T-helper 2 cell treated with Interferon-gamma antibody and Interleukin-4, amounts not matched to agents 5 μg/mL and 100 μg/mL, for 36 hours (primary cell): ENCODE data around the gene IRF8.
A peak's percentile ranks its signal among the peaks of the same experiment; 100 is the strongest.
"Not testable (repeated sequence)": the region's sequence is repeated elsewhere in the genome, so short reads cannot be mapped to it uniquely, and the experiment has no call there.

ENCODE experiments used
- DNase-seq: peaks from one replicate; pipeline ENCODE4 v3.0.0; 2021; ENCODE audit warnings: low spot score
- H3K27ac Mint-ChIP-seq: one replicate; pipeline ENCODE4 v1.8.0; 2021; ENCODE audit warnings: mild to moderate bottlenecking, mixed read lengths
- H3K27me3 Mint-ChIP-seq: one replicate; pipeline ENCODE4 v1.8.0; 2021; ENCODE audit warnings: low read depth, mixed read lengths
- H3K36me3 Mint-ChIP-seq: one replicate; pipeline ENCODE4 v1.8.0; 2021; ENCODE audit warnings: low read depth, mixed read lengths
- H3K4me1 Mint-ChIP-seq: one replicate; pipeline ENCODE4 v1.8.0; 2021; ENCODE audit warnings: low read depth, mixed read lengths
- H3K4me3 Mint-ChIP-seq: one replicate; pipeline ENCODE4 v1.8.0; 2022; ENCODE audit warnings: mild to moderate bottlenecking, moderate library complexity, mixed read lengths
- H3K9me3 Mint-ChIP-seq: one replicate; pipeline ENCODE4 v1.8.0; 2021; ENCODE audit warnings: mixed read lengths

Gene IRF8

DNA sequence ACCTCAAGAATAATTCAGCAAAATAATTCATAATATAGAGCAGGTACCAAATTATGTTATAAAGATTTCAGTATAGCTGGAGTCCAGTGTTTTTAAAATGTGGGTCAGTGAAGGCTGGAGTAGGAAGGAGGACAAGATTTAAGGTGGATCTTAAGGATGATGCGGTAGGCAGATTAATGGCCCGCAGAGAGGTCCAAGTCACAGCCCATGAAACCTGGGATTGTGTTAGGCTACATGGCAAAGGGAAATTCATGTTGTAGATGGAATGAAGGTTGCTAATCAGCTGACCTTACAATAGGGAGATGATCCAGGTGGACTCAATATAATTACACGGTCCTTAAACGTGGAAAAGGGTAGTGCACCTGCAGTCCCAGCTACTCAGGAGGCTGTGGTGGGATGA, 6.2 kb upstream of the IRF8 start:
- H3K4me1 Mint-ChIP-seq, result peaks cover 14% of the 10 kb centered on the region
- H3K9me3 Mint-ChIP-seq, result no peaks in the 10 kb centered on the region
- DNase-seq, result no peak
- no peak overlapping the region for H3K4me3 Mint-ChIP-seq
- no peaks in the 10 kb centered on the region for H3K36me3 Mint-ChIP-seq
- no peak overlapping the region for H3K27ac Mint-ChIP-seq
- H3K27me3 Mint-ChIP-seq, result peaks cover 36% of the 10 kb centered on the region

DNA sequence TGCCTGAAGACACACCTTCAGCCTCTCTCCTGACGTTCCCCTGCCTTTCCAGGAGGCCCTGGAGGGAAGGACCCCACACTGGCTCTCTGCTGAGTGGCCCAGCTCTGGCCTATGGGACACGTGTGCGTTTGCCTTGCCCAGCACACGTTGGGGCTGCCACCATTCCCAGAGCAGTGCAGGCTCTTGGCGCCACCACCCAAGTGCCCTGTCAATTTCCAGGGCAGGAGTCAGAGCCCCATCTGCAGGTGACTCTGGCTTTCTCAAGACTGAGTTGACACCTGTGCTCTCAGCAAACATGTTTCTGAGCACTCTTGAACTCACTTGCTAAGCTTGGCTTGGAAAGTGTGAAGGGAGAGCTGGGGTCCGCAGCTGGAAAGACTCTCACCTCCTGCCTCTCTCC, 4.7 kb upstream of the IRF8 start:
- H3K4me1 Mint-ChIP-seq, result peaks cover 10% of the 10 kb centered on the region
- H3K36me3 Mint-ChIP-seq, result no peaks in the 10 kb centered on the region
- H3K4me3 Mint-ChIP-seq, result no peak overlapping the region
- peaks cover 41% of the 10 kb centered on the region for H3K27me3 Mint-ChIP-seq
- H3K27ac Mint-ChIP-seq, result no peak overlapping the region
- no peak for DNase-seq
- no peaks in the 10 kb centered on the region for H3K9me3 Mint-ChIP-seq

DNA sequence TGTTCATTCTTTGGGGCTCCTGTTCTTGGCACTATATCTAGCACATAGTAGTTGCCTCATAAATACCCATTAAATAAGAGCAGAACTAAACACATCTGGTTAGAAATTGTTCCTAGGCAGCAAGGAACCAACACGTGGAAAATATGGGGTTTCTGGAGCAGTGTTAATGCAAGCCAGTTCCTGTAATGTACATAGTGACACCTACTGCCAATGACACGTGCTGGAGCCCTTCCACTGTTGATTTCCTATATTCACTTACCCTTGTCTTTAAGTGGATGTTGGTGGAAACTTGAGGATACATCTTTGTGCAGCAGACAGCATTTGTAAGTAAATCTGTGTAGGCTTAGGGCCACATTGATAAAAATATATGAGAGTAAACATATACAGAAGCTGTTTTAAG, 1.6 kb upstream of the IRF8 start:
- H3K27ac Mint-ChIP-seq, result no peak overlapping the region
- H3K9me3 Mint-ChIP-seq, result no peaks in the 10 kb centered on the region
- no peaks in the 10 kb centered on the region for H3K36me3 Mint-ChIP-seq
- no peak overlapping the region for H3K4me3 Mint-ChIP-seq
- H3K4me1 Mint-ChIP-seq, result peaks cover 29% of the 10 kb centered on the region
- H3K27me3 Mint-ChIP-seq, result peaks cover 46% of the 10 kb centered on the region
- no peak for DNase-seq

DNA sequence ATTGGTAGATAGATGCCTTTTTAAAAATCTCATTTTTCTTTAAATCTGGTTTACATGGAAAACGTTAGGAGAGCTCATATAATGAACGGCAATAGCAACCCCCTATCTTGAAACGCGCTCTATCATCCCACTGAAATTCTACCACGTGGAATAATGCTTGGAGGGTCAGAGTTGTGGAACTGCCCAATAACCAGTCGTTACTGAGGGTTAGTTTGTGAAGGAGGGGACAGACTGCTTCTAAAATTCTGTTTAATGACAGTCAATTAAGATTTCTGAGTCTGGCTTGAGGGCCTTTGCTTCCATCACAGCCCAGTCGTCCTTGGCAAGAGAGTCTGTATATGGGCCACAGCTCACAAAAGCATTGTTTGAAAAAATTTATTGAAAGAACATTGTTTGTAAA, 482 bp downstream of the IRF8 start:
- peaks cover 41% of the 10 kb centered on the region for H3K27me3 Mint-ChIP-seq
- H3K9me3 Mint-ChIP-seq, result no peaks in the 10 kb centered on the region
- H3K4me1 Mint-ChIP-seq, result peaks cover 44% of the 10 kb centered on the region
- no peak for DNase-seq
- H3K27ac Mint-ChIP-seq, result peak overlapping the region; percentile 15
- peak overlapping the region; percentile 85 for H3K4me3 Mint-ChIP-seq
- no peaks in the 10 kb centered on the region for H3K36me3 Mint-ChIP-seq

DNA sequence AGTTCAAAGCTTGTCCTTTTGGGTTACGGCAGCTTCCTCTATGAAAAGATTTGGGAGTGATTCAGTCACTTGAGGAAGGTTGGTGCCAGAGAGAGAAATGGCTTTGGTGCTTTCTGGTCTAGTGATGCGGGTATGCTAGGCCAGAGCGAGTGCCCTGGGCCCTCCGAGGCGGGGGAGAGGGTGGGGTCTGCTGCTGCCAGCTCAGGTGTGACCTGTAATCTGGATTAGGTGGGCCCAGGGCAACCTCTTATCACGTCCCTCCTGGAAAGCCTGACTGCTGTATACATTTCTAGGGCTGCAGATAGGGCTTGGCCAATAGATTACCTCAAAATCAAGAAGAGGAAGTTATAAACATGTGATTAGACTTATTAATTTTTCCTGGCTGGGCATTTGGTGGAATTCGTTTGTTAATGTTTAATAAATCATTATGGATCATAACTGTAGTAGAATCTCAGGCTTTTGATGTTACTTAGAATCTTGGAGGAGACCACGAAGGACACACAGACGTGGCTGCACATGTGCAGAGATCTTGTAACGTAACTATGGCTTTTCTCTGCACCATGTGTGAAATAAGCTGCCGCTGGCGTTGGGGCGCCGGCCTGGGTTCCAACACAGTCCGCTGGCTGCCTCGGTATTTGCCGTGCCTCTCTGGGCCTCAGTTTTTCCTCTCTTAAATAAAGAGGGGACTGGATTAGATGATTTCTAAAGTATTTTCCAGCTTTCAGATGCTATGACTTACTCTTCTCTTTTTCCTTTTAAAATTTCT, 1.2 kb downstream of the IRF8 start:
- Mint-ChIP-seq H3K4me3 (peak overlapping the region; percentile 85), H3K4me1 (peaks cover 44% of the 10 kb centered on the region), H3K27ac (no peak overlapping the region), H3K36me3 (peaks cover 4% of the 10 kb centered on the region), H3K27me3 (peaks cover 35% of the 10 kb centered on the region), H3K9me3 (no peaks in the 10 kb centered on the region)
- DNase-seq, result no peak

DNA sequence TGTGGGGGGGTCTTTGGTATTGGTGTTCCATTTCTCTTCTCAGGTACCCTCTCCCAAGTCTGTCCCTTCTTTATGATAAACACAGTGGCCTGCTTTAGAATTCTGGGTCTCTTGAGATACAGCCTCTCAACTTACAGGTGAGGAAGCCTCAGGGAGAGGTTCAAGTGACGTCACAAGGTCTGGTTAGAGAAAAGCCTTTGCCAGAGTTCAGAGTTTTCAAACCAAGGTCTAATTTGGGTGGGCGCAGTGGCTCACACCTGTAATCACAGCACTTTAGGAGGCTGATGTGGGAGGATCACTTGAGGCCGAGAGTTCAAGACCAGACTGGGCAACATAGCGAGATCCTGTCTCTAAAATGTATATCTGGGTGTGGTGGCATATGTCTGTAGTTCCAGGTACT, 2.1 kb downstream of the IRF8 start:
- DNase-seq, result no peak
- H3K9me3 Mint-ChIP-seq, result no peaks in the 10 kb centered on the region
- no peak overlapping the region for H3K27ac Mint-ChIP-seq
- peaks cover 44% of the 10 kb centered on the region for H3K4me1 Mint-ChIP-seq
- H3K4me3 Mint-ChIP-seq, result no peak overlapping the region
- peaks cover 5% of the 10 kb centered on the region for H3K36me3 Mint-ChIP-seq
- H3K27me3 Mint-ChIP-seq, result peaks cover 26% of the 10 kb centered on the region

DNA sequence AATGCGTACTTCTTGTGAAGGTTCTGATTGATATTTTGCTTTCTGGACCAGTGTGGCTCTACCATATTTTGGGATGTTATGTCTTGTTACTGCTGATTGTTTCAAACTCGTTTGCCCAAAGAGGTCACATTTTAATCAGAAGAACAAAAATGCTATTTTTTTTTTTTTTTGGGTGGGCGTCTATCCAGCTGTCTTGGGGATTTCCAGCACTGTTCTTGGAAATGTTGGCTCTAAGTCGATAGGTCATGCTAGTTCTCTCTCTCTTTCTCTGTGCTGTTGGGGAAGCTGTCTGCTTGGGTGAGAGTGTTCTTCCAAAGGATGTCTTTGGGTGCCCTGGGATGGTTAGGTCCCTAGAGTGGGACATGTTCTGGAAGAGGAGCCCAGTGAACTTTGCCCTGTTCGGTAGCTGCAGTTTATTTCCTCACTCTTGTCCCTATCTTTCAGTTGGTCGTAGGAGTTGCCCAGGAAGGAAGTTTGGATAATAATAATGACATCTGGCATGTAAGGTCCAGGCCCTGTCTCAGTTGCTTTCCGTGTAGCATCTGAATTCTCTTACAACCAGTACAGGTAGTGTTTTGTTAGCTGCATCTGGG, 2.9 kb downstream of the IRF8 start:
- H3K4me3 Mint-ChIP-seq, result peak overlapping the region; percentile 77
- H3K36me3 Mint-ChIP-seq, result peaks cover 5% of the 10 kb centered on the region
- no peak for DNase-seq
- H3K27me3 Mint-ChIP-seq, result peaks cover 23% of the 10 kb centered on the region
- no peaks in the 10 kb centered on the region for H3K9me3 Mint-ChIP-seq
- H3K4me1 Mint-ChIP-seq, result peaks cover 44% of the 10 kb centered on the region
- H3K27ac Mint-ChIP-seq, result no peak overlapping the region

DNA sequence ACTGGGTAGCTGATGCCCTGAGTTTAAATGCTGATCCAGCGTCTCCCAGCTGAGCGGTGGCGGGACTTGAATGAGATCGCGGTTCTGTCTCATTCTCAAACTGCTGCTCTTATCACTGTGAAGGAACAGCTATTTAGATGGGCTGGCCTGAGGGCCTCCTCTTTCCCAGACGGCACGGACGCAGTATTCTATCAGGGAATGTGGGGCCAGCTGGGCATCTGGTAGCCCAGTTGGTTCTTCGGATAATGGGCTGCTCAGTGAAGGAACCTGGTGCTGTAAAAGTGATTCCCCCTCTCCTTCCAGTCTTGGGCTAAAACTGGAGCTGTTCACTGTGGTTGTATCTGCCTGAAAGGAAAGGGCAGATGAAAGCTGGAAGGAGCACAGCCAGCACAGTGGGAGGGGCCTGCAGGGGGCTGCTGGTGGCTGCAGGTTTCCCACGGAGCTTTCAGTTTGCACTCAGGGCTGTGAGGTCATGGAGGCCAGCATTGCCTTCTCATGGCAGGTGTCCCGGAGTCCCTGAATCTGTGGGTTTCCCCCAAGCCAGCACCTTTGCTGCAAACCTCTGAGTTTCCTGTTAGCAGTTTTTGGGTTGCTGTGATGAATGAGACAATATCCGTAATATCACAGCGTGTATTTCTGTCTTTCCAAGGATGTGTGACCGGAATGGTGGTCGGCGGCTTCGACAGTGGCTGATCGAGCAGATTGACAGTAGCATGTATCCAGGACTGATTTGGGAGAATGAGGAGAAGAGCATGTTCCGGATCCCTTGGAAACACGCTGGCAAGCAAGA, 3.6 kb downstream of the IRF8 start:
- Mint-ChIP-seq H3K4me3 (peak overlapping the region; percentile 77), H3K36me3 (peaks cover 5% of the 10 kb centered on the region), H3K4me1 (peaks cover 41% of the 10 kb centered on the region)

DNA sequence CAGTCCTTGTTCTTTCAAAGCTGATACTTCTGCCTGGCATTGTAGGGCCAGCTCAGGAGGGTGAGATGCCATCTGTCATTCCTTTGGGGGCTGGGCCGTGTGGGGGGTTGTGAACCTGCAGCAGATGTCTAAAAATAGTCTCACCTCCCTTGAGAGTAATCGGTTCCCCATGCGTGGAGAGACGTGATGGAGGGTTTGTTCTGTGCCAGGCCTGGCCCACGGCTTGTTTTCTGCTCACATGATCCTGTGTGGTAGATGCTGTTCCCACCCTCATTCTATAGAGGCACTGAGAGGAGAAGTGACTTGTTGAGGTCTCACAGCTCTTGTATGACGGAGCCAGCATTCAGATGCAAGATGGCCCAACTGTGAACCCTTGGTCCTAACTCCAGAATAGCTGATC, 4.6 kb downstream of the IRF8 start:
- peaks cover 5% of the 10 kb centered on the region for H3K36me3 Mint-ChIP-seq
- H3K9me3 Mint-ChIP-seq, result no peaks in the 10 kb centered on the region
- H3K4me3 Mint-ChIP-seq, result peak overlapping the region; percentile 77
- no peak overlapping the region for H3K27ac Mint-ChIP-seq
- DNase-seq, result no peak
- peaks cover 42% of the 10 kb centered on the region for H3K4me1 Mint-ChIP-seq
- peaks cover 6% of the 10 kb centered on the region for H3K27me3 Mint-ChIP-seq

More for the DNA sequence above, 3.6 kb downstream of the IRF8 start:
- Mint-ChIP-seq H3K9me3 (no peaks in the 10 kb centered on the region), H3K27ac (peak overlapping the region; percentile 84), H3K27me3 (peaks cover 16% of the 10 kb centered on the region)
- DNase-seq, result peak; percentile 45

DNA sequence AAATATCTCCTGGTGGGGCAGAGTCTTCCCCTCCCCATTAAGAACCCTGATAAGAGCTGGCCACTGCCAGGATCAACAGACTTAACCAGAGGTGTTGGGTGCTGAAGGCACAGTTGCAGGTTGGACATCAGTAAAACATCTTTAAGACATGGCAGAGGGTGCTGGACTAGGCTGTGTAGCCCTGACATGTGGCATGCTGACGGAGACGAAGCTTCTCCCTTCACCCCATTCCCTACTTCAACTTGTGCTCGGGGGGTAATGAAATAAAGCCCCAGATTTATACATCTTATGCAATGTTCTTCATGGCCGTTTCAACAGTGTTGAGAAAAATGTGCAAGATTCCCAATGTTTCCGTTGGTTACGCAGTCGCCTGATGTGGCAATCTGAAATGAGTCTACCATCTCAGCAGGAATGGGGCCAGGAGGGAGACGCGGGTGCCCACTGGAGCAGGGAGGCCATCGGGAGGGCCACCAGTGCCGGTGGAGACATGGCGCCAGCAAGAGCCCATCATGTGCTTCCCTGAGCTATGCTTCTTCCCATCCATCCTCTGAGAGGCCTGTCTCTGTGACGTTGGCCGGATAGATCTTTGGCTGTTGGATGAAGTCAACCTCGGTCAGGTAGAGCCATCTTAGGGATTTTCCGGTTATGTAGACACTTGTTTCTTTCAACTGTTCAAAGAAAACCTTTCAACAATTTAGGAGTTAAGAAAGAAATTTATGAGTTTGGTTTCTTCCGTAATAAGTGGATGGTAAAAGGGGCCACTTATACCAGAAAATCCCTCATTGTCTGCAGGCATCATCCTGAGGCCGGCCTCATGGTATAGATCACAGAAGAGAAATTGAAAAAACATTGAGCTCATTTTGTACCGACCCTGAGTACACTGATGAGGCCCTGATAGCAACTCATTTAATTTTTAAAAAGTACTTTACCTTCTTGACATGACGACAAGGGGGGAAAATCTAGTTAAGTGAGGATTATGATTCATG, 6.4 kb downstream of the IRF8 start:
- H3K27ac Mint-ChIP-seq, result no peak overlapping the region
- peaks cover 7% of the 10 kb centered on the region for H3K36me3 Mint-ChIP-seq

DNA sequence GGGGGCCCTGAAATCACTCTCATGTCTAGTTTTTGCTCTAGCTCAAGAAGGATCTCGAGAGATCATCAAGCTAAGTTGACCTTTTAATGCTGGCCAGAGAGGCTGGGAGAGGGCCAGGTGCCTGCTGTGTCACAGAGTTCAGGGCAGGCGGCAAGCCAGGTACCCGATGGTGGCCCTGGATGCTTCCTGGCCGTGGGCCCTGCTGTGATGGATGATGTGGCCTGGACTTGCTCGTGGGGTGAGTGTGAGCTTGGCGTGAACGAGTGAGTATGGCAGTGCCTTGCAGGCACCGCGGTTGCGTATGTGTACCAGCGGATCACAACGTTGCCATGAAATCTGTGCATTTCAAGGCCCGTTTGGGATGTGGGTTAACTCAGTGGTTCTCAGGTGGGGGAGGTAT, 7.4 kb downstream of the IRF8 start:
- Mint-ChIP-seq H3K27ac (no peak overlapping the region), H3K4me1 (peaks cover 31% of the 10 kb centered on the region), H3K36me3 (peaks cover 7% of the 10 kb centered on the region), H3K9me3 (no peaks in the 10 kb centered on the region), H3K27me3 (no peaks in the 10 kb centered on the region), H3K4me3 (no peak overlapping the region)
- no peak for DNase-seq

More for the DNA sequence above, 6.4 kb downstream of the IRF8 start:
- H3K9me3 Mint-ChIP-seq, result no peaks in the 10 kb centered on the region
- no peak overlapping the region for H3K4me3 Mint-ChIP-seq
- H3K27me3 Mint-ChIP-seq, result no peaks in the 10 kb centered on the region
- H3K4me1 Mint-ChIP-seq, result peaks cover 34% of the 10 kb centered on the region
- no peak for DNase-seq

DNA sequence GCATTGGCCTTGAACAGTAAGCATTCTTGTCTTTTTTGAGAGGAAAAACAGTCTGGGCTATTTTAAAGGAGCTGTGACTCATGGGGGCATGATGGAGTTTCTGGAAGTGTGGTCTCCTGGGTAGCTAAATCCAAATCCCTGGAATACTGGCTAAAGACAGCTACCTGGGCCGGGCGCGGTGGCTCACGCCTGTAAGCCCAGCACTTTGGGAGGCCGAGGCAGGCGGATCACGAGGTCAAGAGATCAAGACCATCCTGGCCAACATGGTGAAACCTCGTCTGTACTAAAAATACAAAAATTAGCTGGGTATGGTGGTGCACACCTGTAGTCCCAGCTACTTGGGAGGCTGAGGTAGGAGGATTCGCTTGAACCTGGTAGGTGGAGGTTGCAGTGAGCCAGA, 8.3 kb downstream of the IRF8 start:
- H3K27ac Mint-ChIP-seq, H3K36me3 Mint-ChIP-seq, H3K27me3 Mint-ChIP-seq, H3K9me3 Mint-ChIP-seq, H3K4me3 Mint-ChIP-seq, DNase-seq: not testable (repeated sequence)
- peaks cover 24% of the 10 kb centered on the region for H3K4me1 Mint-ChIP-seq

DNA sequence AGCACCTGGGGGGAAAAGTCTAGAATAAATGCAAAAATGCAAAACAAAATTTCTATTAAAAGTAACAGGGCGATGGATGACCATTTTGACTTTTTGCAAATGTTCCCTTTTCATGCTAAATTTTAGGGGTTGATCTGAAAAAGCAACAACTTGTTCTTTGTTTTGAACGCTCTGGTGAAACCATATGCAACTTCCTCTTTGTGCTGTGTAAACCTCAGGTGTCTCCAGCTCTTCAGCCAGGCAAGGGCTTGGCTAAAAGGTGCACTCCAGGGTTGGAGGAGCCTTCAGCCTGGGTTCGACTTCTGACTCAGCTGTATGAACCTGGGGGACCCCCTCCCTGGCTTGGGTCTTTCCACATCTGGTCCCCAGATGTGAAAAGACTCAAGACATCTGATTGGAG, 9.5 kb downstream of the IRF8 start:
- no peaks in the 10 kb centered on the region for H3K27me3 Mint-ChIP-seq
- H3K4me1 Mint-ChIP-seq, result peaks cover 11% of the 10 kb centered on the region
- H3K9me3 Mint-ChIP-seq, result no peaks in the 10 kb centered on the region
- no peak for DNase-seq
- H3K27ac Mint-ChIP-seq, result no peak overlapping the region
- no peak overlapping the region for H3K4me3 Mint-ChIP-seq
- peaks cover 7% of the 10 kb centered on the region for H3K36me3 Mint-ChIP-seq
